ENCODE data around the gene CPXM1. TPM values are rescaled to one million over a fixed set of nuclear protein-coding genes. Genes with fewer than 3 reads are reported as not detected.

The CPXM1 gene
- total RNA-seq, 1 donor from 2014 or later: not detected

GRCh38 chr20:2804041-2804828 lies 3.8 kb upstream of the CPXM1 start:
- ATAC-seq: no peak
- no peak for DNase-seq (ENCODE audit: low spot score)

DNA sequence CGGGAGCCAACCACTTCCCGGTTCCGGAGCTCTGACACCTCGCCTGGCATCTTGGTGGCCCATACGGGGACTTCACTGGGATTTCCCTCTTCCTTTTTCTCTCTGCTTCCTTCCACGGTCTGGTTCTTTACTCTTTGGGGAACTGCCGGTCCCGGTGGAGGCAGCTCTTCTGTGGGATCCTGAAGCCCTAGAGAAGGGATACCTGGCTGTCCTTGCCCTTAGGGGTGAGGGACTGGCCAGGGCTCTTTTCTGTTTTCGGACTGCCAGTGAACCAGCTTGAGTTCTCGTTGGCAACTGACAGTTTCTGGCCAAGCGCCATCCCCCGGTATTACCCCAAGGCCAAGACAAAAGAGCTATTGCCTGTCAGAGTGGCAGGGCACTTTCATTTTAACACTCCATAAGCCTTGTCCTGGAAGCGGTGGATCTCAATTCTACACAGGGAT lies 880 bp upstream of the CPXM1 start:
- no peak for DNase-seq (ENCODE audit: low spot score)

GRCh38 chr20:2799688-2800520 lies 523 bp downstream of the CPXM1 start:
- DNase-seq (ENCODE audit: low spot score) (no peak), ATAC-seq (no peak)

More for the DNA sequence above, 880 bp upstream of the CPXM1 start:
- ATAC-seq: no peak

DNA sequence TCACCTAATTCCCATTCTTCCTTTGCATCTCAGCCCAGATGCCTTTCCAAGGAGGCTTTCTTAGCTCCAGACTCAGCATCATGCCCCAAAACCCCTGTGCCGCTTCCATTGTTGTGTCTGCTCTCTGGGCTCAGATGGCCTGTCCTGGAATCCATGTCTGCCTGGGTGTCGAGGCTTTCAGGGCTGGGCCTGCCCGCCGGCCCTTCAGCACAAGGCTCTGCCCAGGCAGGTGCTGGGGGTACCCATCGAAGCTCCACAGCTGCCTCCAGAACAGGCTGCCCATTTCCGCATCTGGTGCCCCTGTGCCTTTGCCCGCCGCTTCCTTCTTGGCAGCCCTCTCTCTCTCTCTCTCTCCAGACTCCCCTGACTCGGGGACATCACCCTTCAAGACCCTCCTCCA lies 1.2 kb downstream of the CPXM1 start:
- ATAC-seq (no peak), DNase-seq (ENCODE audit: low spot score) (no peak)

DNA sequence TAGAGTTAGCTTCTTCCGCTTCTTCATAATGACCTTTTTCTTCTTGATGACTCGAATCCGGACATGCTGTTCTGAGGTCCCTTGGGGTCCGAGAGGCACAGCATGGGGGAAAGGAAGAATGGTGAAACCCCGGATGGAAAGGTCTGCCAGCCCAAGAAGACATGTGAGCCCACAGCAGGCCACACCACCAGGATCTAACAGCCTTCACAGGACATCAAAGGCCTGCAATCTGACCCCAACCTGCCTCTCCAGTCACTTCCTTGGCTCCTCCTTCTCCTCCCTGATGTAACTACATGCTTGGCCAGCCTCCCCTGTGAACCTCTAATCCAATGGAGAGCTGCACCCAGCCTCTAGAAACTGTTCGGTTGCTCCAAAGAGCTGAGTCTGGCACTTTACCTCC lies 1.6 kb downstream of the CPXM1 start:
- ATAC-seq (no peak), DNase-seq (ENCODE audit: low spot score) (no peak)

DNA sequence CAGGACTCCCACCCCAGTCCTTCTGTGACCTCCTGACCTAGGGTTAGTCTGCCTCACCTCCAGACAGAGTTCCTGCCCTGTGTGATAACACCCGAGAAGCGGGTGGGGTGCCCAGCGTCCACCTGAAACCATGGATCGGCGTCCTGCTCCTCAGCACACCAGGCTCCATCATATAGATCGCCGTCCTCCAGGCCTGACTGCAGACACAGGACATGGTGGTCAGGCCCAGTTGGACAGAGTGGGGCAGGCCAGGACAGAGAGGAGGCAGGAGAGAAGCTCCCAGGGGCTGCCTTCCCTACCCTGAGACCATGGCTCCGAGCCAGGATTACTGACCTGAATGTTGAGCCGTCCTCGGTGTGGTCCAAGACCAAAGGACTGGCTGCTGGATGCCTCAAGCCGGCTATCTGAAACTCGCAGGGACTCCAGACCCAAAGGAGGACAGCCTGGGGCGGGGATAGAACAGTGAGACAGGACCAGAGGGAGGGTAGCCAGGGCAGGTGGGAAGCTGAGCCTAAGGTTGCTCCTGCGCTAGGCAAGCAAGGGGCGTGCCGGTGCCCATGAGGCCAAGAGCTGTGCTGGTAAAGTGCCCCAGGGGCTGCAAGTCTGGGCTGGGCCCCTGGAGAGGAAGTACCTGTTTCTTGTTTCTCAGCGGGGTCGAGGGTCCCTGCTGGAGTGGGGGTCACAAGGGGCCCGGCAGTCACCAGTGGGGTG lies 2.2 kb downstream of the CPXM1 start:
- DNase-seq (ENCODE audit: low spot score) (no peak), ATAC-seq (no peak)

DNA sequence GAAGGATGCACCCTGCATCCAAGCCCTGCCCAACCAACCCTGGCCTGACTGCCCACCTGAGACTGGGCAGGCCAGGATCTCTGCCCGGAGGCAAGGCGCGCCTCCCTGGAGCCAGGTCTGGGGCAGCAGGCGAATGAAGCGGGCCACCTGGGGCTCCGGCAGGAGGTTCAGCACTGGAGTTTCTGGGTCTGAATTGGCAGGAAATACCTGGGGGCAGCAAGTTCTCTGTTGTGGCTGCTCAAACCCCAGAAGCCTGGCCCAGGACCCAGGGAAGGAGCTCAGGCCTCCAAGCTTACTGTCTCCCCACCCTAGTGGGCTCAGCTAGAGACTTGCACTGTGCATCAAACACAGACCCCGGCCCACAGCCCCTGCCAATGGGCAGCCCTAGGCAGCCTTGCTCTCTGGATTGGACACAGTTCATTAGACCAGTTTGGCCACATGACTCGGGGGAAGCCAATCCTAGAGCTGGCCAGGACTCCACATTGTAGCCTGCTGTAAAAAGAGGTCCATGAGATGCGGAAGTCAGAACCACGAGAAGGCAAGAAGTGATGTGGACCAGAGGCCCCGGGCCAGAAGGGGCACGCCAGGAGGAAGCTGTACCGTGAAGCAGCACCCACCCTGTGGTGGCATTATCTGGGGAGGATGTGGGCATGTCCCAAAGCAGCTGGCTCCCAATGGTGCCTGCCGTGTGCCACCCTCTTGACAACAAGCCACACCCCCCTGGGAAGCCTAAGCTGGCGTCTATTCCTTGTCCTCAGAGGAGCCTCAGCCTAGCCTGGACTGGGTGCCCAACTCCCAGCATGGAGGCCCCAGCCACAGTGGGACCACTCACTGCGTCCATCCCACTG lies 3.1 kb downstream of the CPXM1 start:
- ATAC-seq (no peak), DNase-seq (ENCODE audit: low spot score) (no peak)

- no peak for ATAC-seq
- DNase-seq (ENCODE audit: low spot score): no peak
Measured at GRCh38 chr20:2796011-2796660, 4.3 kb downstream of the CPXM1 start.

- no peak for DNase-seq (ENCODE audit: low spot score)
- no peak for ATAC-seq
Measured at GRCh38 chr20:2795451-2795850, 5.0 kb downstream of the CPXM1 start.

DNA sequence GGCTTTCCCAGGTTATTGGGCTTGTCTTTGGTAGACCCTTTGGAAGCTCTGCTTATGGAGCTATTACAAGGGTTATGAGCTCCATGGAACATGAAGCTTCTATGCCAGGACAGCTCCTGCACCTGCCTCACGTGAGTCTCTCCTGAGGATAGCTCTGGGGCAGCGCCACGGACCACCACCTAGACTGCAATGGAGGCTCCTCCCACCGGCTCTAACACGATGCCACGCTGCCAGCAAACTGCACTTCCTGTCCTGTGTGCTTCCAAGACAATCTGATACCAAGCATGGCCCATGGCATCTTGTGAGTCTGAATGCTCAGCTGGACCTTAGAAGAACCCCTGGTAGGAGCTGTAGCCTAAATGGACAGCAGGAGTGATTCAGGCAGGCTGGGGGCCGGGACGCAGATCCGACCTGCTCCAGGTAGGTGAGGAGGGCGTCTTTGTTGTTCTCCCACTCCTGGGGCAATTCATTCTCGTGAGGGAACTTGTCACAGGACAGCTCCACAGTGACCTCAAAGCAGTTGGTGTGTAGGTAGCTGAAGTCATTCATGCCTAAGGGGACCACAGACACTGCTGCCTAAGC lies 5.5 kb downstream of the CPXM1 start:
- ATAC-seq (no peak), DNase-seq (ENCODE audit: low spot score) (no peak)

DNA sequence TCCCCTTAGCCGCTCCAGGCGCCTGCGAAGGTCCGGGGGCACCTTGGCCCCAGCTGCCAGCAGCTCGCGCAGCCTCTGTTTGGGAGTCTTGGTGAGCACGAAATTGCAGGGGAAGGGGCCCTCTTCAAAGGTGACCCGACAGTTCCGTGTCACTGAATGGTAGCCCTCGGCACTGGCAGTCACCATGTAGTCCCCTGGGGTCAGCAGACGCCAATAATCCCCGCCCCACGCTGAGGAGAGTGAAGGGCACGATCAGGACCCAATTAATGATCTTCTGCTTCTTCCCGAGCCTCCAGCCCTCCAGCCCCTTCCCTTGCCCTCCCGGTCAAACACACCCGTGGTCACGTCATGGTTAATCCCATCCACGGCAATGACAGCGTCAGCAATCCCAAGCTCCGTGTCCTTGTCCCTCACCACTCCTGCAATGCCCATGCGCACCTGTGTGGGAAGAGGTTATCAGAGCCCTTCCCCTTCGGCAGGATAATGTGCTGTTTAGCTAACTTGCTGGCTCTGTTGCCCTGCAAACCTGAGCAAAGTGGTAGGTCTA lies 6.2 kb downstream of the CPXM1 start:
- DNase-seq (ENCODE audit: low spot score) (no peak), ATAC-seq (no peak)

DNA sequence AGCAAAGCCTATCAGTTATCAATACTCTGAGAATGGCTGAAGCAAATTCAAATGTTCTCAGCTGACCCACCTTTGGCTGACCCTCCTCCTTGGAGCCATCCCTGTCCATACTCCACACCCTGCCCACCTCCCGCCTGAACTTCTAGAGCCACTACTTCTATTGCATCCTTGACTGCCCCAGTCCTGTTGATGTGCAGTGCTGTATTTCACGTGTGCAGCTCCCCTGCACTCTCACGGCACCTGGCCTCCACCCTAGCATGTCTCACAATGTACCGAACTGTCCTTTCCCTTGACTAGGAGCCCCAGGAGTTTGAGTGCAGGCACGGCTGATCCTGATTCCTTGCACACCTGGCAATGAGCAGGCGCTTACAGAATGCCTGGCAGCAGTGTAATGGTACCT lies 7.0 kb downstream of the CPXM1 start:
- DNase-seq (ENCODE audit: low spot score): no peak
- no peak for ATAC-seq

DNA sequence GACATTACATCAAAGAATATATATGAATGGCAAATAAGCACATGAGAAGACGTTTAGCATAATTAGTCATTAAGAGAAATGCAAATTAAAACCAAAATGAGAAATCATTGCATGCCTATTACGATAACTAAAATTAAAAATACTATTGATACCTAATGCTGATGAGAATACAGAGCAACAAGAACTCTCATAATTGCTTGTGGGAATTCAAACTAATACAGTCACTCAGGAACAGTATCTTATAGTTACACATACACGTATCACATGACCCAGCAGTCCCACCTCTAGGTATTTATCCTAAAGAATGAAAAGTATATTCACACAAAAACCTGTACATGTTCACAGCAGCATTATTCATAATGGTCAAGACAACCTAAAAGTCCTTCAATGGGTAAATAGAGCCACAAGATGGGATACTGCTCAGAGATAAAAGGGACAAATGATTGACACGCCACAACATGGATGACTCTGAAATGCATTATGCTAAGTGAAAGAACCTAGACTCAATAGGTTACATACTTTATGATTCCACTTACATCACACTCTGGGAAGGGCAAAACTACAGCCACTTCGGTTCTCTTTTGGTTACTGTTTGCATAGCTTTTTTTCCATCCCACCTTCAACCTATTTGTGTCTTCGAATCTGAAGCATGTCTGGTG lies 16.4 kb downstream of the CPXM1 start:
- no peak for DNase-seq (ENCODE audit: low spot score)
- no peak for ATAC-seq

DNA sequence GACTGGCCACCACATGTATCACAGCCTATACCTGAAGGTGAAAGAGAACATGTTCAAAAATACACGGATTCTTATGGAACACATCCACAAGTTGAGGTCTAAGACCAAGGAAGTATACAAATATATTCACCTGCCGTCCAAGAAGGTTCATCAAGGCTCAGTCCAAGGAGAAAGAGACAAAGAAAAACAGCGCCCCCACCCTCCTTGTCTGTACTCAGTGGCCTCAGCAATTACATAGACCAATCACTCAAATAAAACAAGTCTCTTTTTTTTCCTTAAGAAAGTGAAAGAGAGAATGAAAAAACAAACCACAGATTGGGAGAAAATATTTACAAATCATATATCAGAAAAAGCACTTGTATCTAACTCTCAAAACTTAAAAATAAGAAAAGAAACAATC lies 19.5 kb downstream of the CPXM1 start:
- ATAC-seq: no peak

DNA sequence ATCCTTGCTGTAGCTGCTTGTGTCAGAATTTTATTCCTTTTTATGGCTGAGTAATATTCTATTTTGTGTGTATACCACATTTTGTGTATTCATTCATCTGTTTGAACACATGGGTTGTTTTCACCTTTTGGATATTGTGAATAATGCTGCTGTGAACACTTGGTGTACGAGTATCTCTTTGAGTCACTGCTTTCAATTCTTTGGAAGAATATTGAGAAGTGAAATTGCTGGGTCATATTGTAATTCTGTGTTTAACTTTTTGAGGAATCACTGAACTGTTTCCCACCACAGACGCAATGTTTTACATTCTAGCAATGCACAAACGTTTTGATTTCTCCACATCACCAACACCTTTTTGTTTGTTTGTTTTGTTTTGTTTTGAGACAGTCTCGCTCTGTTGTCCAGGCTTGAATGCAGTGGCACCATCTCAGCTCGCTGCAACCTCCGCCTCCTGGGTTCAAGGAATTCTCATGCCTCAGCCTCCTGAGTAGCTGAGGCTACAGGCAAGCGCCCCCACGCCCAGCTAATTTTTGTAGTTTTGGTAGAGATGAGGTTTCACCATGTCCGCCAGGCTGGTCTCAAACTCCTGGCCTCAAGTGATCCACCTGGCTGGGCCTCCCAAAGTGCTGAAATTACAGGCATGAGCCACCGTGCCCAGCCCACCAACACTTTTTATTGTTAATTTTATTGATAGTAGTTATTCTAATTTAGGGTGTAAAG lies 21.7 kb downstream of the CPXM1 start:
- ATAC-seq (no peak), DNase-seq (ENCODE audit: low spot score) (no peak)

More for the DNA sequence above, 19.5 kb downstream of the CPXM1 start:
- DNase-seq (ENCODE audit: low spot score): no peak

- DNase-seq (ENCODE audit: low spot score): no peak
- ATAC-seq: no peak
Measured at GRCh38 chr20:2775139-2775538, 25.3 kb downstream of the CPXM1 start.

DNA sequence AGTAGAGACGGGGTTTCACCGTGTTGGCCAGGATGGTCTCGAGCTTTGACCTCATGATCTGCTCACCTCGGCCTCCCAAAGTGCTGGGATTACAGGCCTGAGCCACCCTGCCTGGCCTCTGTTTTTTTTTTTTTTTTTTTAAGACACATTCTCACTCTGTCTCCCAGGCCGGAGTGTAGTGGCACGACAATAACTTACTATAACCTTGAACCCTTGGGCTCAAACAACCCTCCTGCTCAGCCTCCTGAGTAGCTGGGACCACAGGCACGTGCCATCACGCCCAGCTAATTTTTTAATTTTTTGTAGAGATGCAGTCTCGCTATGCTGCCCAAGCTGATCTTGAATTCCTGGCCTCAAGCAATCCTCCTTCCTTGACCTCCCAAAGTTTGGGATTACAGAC lies 26.6 kb downstream of the CPXM1 start:
- DNase-seq (ENCODE audit: low spot score) (no peak), ATAC-seq (no peak)

- DNase-seq (ENCODE audit: low spot score) (no peak), ATAC-seq (no peak)
Measured at GRCh38 chr20:2771631-2772080, 28.8 kb downstream of the CPXM1 start.

Data from left lobe of liver (tissue), 2 donors.